ENCODE results near the gene CAMK2B.

Gene CAMK2B

GRCh38 chr7:44329081-44329480 lies 3.7 kb upstream of the CAMK2B start:
- DNase-seq, result no peak

GRCh38 chr7:44327981-44328380 lies 2.6 kb upstream of the CAMK2B start:
- no peak for DNase-seq

DNA sequence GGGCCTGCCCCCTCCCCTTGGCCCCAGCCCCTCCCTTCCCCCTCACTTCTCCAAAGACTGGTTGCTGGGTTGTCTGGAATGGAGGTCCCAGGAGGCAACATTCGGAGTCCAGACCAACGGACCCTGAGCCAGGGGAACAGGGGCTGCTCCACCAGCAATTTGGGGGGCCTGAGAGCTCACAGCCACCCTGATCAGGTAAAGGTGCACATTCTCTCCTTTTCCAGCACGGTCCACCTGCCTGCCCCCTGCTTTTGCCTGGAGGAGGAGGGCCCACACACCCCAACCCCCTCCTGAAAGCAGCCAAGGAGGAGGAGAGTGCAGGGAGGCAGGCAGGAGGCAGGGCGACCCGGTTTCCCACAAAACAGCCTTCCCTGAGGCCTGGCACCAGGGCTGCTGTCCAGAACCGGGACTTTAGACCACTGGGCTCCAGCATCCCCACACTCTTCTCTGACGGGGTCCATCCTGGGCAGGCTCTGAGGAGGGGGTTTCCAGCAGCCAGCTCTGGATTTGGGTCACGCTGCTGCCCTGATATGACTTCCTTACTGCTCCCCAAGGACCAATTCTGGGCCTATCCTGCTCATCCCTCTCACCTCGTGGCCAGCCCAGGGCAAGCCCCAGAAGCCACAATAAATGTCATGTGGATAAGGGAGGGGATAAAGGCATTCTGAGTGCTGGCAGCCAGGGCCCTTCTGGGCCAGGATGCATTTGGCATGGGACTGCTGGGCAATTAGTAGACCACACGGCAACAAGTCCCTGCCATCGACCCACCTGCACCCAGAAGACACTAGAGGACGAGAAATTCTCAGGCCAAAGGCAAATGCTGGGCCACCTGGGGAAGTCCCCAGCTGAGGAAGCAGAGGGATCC lies 1.1 kb upstream of the CAMK2B start:
- DNase-seq, result no peak

DNA sequence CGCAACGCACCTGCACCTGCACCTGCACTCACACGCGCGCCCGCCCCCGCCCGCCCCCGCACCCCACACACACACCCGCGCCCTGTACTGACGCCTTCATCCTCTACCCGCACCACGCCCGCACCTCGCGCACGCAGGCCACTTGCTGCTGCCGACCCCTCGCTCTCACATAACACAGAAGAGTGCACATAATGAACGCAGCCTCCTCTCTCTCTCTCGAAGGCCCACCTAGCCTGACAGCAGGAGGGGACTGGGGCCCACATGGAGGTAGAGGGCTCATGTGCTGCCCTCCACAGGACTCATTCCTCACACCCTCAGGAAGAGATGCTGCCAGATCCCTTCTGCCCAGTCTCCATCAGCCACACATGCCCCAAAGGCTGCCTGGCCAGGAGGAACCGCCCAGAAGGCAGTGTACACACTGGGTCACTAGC lies 432 bp upstream of the CAMK2B start:
- no peak for DNase-seq

DNA sequence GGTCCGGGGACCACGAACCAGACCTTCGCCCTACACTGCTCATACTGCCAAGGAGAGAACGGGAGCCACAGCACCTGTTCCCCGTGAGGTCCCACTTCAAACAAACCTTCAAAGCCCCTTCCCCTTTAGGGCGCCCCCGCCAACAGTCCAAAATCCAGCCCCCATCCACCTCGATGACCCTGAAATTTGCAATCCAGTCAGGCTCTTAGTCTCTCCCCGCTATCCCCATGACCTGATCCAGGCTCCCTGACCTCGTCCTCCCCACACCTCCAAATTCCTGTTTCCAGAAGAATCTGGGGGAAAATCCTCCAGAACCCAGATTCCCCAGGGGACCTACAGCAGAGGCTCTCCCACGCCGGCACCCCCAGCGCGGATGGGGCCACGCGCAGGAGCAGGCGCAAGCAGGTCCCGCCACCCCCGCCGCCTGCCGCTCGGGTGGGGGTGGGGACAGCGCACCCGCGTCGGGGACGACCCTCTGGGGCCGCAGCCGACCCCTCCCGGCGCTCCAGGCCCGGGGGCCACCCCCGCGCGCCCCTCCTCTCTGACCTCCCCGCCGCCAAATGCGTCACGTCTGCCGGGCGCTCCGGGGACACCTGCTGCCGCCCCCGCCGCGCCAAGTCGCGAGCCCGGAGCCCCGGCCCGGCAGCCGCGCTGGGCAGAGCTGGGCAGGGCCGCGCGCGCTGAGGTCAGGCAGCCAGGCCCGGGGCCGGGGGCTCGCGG lies 753 bp downstream of the CAMK2B start:
- no peak for DNase-seq

GRCh38 chr7:44324204-44324480 lies 1.3 kb downstream of the CAMK2B start:
- DNase-seq, result no peak

- DNase-seq, result no peak
Observed at GRCh38 chr7:44323381-44324203, 1.8 kb downstream of the CAMK2B start.

- DNase-seq, result no peak
Observed at GRCh38 chr7:44322631-44323363, 2.6 kb downstream of the CAMK2B start.

DNA sequence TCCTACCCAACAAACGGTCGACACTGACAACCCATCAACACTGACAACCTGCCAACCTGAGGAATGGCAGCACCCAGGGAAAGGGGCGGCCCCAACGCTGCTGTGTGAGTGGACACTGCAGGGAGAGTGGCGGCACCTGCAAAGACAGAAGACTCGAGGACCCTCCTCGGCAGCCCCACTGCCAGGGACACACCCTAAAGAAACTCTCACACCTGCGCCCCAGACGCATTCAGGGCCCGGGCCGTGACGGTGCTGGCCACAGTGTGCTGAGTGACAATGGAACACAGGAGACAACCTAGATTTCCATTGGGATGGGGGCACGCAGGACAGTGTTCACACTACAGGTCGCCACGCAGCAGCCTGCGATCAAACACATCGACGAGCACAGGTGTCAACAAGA lies 3.6 kb downstream of the CAMK2B start:
- DNase-seq, result no peak

DNA sequence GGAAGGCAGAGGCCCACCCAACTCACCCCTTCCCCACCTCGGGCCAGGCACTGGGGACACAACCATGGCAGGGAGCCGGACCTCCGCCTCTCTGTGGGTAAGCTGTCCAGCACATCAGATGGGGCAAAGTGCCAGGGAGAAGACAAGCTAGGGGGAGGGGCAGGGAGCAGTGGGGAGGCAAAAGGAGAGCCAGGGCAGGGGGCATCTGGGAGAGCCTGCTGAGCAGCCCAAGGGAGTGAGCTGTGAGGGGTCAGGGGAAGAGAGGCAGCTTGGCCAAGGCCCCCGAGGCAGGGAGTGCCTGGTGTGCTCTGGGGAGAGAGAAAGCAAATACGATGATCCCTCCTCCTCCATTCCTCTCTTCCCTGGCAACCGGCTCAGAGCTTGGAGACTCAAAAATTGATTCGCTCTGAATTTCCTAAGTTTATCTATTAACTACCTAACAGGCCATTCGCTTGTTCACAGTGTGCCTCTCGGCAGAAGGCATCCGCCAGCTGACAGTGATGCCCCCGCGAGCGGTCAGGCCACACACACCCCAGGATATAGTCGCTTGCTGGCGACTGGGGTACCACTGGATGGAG lies 4.5 kb downstream of the CAMK2B start:
- DNase-seq, result no peak

DNA sequence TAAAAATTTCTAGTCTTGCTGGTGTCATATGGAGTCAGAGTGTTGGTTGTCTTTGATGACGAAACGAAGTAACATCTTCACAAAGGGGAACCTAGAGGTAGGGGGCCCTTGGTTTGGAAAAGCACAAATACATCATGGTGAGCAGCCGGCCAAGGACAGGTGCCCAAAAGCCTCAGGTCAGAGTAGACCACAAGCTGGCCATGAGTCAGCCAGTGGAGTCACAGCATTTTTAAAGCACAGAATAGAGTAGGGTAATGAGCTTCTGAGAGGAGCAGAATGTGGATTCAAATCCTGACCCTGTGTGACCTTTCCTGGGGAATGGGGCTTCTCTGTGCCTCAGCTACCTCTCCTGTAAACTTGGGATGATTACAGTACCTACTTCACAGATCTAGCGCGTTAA lies 5.3 kb downstream of the CAMK2B start:
- no peak for DNase-seq

GRCh38 chr7:44318332-44318731 lies 7.1 kb downstream of the CAMK2B start:
- no peak for DNase-seq

GRCh38 chr7:44315301-44315903 lies 10.0 kb downstream of the CAMK2B start:
- no peak for DNase-seq

DNA sequence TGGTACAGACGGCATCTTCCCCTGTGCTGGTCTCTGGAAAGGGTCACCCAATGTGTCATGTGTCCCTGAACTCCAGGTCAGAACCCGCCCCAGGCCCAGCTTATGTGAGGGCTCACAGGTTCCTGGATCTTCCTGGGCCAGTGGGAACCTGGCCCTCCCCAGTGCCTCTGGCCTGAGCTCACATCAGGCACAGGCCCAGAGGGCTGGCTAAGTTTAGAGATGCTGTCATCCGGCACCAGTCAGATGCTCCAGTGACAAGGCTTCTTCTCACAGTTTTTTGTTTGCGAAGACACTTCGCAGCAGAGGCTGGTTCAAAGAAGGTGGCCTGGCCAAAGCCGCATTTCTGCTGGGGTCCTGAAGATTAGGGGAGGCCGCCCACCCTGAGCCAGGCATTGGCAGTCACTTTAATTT lies 11.8 kb downstream of the CAMK2B start:
- no peak for DNase-seq

- no peak for DNase-seq
Observed at GRCh38 chr7:44313016-44313415, 12.4 kb downstream of the CAMK2B start.

- no peak for DNase-seq
Observed at GRCh38 chr7:44311561-44312495, 13.6 kb downstream of the CAMK2B start.

- DNase-seq, result no peak
Observed at GRCh38 chr7:44310221-44310848, 15.1 kb downstream of the CAMK2B start.

DNA sequence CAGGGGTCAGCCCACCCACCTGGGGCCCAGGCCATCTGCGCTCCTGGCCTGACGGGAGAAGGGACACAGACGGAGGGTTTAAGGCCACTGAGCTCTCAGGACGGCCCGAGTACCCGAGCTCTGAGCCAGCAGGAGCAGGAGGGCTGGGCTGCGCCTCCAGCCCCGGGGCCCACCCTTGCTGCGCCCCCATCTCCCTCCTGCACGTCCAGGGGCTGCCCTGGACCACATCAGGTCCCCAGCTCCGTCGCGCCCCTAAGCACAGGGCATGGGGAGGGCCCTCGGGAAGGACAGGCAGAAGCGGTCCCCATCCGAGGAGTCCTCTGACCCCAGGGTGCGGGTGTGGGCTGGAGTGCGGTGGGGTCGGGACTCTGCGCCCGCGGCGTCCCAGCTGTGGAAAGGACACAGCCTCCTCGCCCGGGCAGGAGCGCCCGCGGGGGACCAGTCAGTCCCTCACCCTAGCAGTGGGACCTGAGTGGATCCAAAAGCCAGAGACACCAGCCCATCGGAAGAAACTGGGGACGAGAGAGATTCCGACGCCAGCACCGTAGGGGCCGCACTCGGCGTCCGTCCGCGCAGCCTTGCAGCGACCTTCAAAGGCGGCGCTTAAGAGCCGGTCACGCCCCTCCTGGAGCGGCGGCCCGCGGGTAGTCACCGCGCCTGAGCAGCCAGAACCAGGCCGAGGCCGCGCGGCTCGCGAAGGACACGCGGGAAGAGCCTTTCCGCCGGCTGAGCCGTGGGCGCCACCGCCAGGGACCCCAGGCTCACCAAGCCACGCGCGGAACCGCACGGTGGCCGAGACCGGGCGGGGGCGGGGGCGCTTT lies 15.9 kb downstream of the CAMK2B start:
- DNase-seq, result no peak

DNA sequence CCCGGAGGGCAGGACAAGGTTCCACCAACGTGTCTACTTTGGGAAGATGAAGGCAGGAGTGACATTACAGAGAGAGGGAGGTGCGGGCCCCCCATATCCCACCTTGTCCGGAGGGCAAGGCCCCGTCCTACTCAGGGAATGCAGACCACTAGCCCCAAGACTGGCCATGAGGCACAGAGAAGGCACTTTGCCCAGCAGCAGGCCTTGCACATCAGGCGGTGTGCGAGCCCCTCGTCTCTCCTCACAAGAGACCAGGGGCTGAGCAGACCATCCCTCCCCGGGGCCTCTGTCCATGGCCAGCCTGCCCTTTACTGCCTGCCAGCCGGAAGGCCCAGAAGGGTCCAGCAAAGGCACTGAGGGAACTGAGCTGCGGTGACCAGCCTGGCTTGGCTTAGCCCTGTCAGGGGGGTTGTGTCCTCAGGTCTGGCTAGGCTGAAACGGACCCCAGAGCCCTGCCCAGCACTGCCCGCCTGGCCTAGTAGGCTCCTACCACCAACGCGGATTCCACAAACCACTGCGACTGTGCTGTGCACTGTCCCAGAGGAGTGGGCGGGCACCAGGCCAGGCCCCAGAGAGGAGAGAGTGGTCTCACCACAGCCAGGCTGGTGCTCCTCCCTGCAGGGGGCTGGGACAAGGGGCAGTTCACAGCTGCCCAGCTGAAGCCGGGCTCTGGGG lies 16.7 kb downstream of the CAMK2B start:
- DNase-seq, result no peak
